GM12878 (cell line): ENCODE results near the gene SMARCAL1.

Experiments used
- BCL3 ChIP-seq: IDR thresholded peaks from 2 replicates; pipeline ENCODE4 v1.6.1; 2011; ENCODE audit warnings: borderline replicate concordance, low read depth, mild to moderate bottlenecking, moderate library complexity, low read length; ENCODE audit not compliant: insufficient read depth, poor library complexity, severe bottlenecking
- BHLHE40 ChIP-seq, 2 experiments: fragments of 450-650 bp in 1 of 2; IDR thresholded peaks; 2 replicates each; pipeline ENCODE4 v1.6.1; 2011 to 2017; ENCODE audit warnings: low read depth in 2 of 2, borderline replicate concordance in 1 of 2, improper control_type of control experiment in 1 of 2, low read length in 1 of 2, mild to moderate bottlenecking in 1 of 2
- CREM ChIP-seq: IDR thresholded peaks from 2 replicates; pipeline ENCODE4 v1.6.1; 2014; ENCODE audit warnings: antibody characterized with exemption, low read depth
- CTCF ChIP-seq, 3 experiments: IDR thresholded peaks in 2 of 3; conservative IDR thresholded peaks in 1 of 3; 2 replicates each; pipeline ENCODE4 v1.5.1; 2011; ENCODE audit warnings: low read depth in 3 of 3, low read length in 3 of 3, mild to moderate bottlenecking in 3 of 3, control low read depth in 2 of 3, moderate library complexity in 2 of 3, inconsistent platforms in 1 of 3, mixed read lengths in 1 of 3; ENCODE audit not compliant: control insufficient read depth in 2 of 3, insufficient read depth in 1 of 3; ENCODE audit errors: extremely low read depth in 1 of 3
- ETV6 ChIP-seq, 2 experiments: fragments of 450-650 bp in 1 of 2; IDR thresholded peaks in 1 of 2; conservative IDR thresholded peaks in 1 of 2; 2 replicates each; pipeline ENCODE4 v1.6.1; 2014; ENCODE audit warnings: antibody characterized with exemption in 1 of 2, borderline replicate concordance in 1 of 2, low read depth in 1 of 2, mild to moderate bottlenecking in 1 of 2, moderate library complexity in 1 of 2
- KLF5 ChIP-seq: fragments of 450-650 bp; IDR thresholded peaks from 2 replicates; pipeline ENCODE4 v1.6.1; 2014; ENCODE audit warnings: mild to moderate bottlenecking; ENCODE audit not compliant: partially characterized antibody
- POLR2AphosphoS5 ChIP-seq: IDR thresholded peaks from 2 replicates; pipeline ENCODE4 v1.6.1; 2011; ENCODE audit warnings: mild to moderate bottlenecking, low read length, inconsistent platforms
- RAD51 ChIP-seq: fragments of 450-650 bp; IDR thresholded peaks from 2 replicates; pipeline ENCODE4 v1.6.1; 2016; ENCODE audit warnings: moderate library complexity, mild to moderate bottlenecking, inconsistent platforms
- ZZZ3 ChIP-seq: IDR thresholded peaks from 2 replicates; pipeline ENCODE4 v1.6.1; 2011; ENCODE audit warnings: low read depth; ENCODE audit not compliant: control insufficient read depth, insufficient read length

- TF ChIP-seq KLF5 = no peak
- no peak for TF ChIP-seq CREM
- no peak for TF ChIP-seq RAD51
- no peak for TF ChIP-seq ETV6 (conservative IDR thresholded peaks at IDR 0.05 in 1 of 2, IDR thresholded peaks at IDR 0.05 in 1 of 2; ENCODE audit: borderline replicate concordance in 1 of 2, low read depth in 1 of 2)
- no peak for TF ChIP-seq CTCF (IDR thresholded peaks at IDR 0.05 in 2 of 3, conservative IDR thresholded peaks at IDR 0.05 in 1 of 3; ENCODE audit: control insufficient read depth in 2 of 3, extremely low read depth in 1 of 3, insufficient read depth in 1 of 3, low read depth in 3 of 3, low read length in 3 of 3)
- no peak for TF ChIP-seq BHLHE40 (IDR thresholded peaks at IDR 0.05; ENCODE audit: borderline replicate concordance in 1 of 2, low read depth in 2 of 2, low read length in 1 of 2)
- TF ChIP-seq ZZZ3 = no peak
- no peak for TF ChIP-seq POLR2AphosphoS5
- TF ChIP-seq BCL3 = no peak
Measured at GRCh38 chr2:216415541-216415940, 3.3 kb downstream of the SMARCAL1 start.
